Psoas muscle (tissue), 8 donors: ENCODE measurements around the gene UBE2D2. TPM values are rescaled to one million over a fixed set of nuclear protein-coding genes. Genes with fewer than 3 reads are reported as not detected.
"Not testable (repeated sequence)": the region's sequence is repeated elsewhere in the genome, so short reads cannot be mapped to it uniquely, and the experiment has no call there.

Experiments
- ATAC-seq, 4 donors: fragments of 200-7000 bp; cut with Tn5 transposase; one replicate each; pipeline ENCODE4 v1.9.1; 2020; ENCODE audit warnings: moderate library complexity in 3 of 4, mild to moderate bottlenecking in 2 of 4
- DNase-seq, 2 donors: peaks; one replicate each; pipeline ENCODE4 v3.0.0-alpha.2; 2020
- H3K27ac ChIP-seq: fragments of 200-600 bp; one replicate; pipeline ENCODE4 v1.8.0; 2022
- H3K27me3 ChIP-seq, 3 donors: fragments of 200-600 bp in 1 of 3; one replicate each; pipeline versions ENCODE4 v1.6.1 to v1.8.0; 2013 to 2022; ENCODE audit warnings: low read length in 2 of 3, mild to moderate bottlenecking in 2 of 3, moderate library complexity in 1 of 3; ENCODE audit not compliant: insufficient read depth in 3 of 3
- H3K36me3 ChIP-seq, 2 donors: fragments of 200-600 bp in 1 of 2; one replicate each; pipeline versions ENCODE4 v1.6.1 to v1.8.0; 2013 to 2022; ENCODE audit warnings: low read depth in 1 of 2, mild to moderate bottlenecking in 1 of 2, moderate library complexity in 1 of 2; ENCODE audit not compliant: insufficient read depth in 1 of 2
- H3K4me1 ChIP-seq: fragments of 200-600 bp; one replicate; pipeline ENCODE4 v1.8.0; 2022
- H3K4me3 ChIP-seq: fragments of 200-600 bp; one replicate; pipeline ENCODE4 v1.8.0; 2022; ENCODE audit warnings: mild to moderate bottlenecking
- H3K9me3 ChIP-seq: fragments of 200-600 bp; one replicate; pipeline ENCODE4 v1.8.0; 2022
- WGBS, 3 donors: extraction: QIAGEN DNeasy Blood & Tissue Kit; methylation state at CpG; one replicate each; pipeline versions ENCODE4 v1.1.6 to v1.1.7; 2013; 5-methylcytosine and 5-hydroxymethylcytosine counted together
- intact Hi-C, 2 donors: fragments of 100-400 bp; cut with DNase I; formaldehyde crosslinking; loops; one replicate each; pipeline versions ENCODE4 v1.11.0 to v1.14.2; 2022
- polyA plus RNA-seq, 3 donors: library from polyadenylated mRNA; stranded (reverse); fragments of 200-250 nt; gene quantifications; one replicate each; pipeline ENCODE4 v1.2.3, GENCODE V29; 2013
- total RNA-seq, 4 donors: library from RNA; stranded (reverse); fragmentation: NEBNext Ultra II Directional in 2 of 4; extraction: Animal tissue kit (Norgen Biotek cat#: 25700) in 2 of 4; gene quantifications; one replicate each; pipeline versions ENCODE4 v1.2.1 to v1.2.4, GENCODE V29; 2021 to 2023
- TF ChIP-seq, protein P1 (sequence below): fragments of 200-600 bp; IDR thresholded peaks from one replicate; pipeline ENCODE4 v1.8.0; 2022; ENCODE audit warnings: antibody characterized with exemption
- donor health status: healthy with polysubstance abuse.
- donor health status: DM: no; HTN: no; CAD: no; lungs with moderate emphysema.
- donor health status: Bipolar disorder and iron deficiency.
- donor health status: healthy.
- donor health status: DM: yes; HTN: yes; CAD: no.
- donor health status: DM: no; HTN: no; CAD: no.
- donor health status: DM: no; HTN: no; CAD: no.
- donor health status: DM: yes; HTN: yes; CAD: no.

Gene UBE2D2
- total and polyA plus RNA-seq, 7 donors, result 107 to 243 (median 163) TPM

DNA sequence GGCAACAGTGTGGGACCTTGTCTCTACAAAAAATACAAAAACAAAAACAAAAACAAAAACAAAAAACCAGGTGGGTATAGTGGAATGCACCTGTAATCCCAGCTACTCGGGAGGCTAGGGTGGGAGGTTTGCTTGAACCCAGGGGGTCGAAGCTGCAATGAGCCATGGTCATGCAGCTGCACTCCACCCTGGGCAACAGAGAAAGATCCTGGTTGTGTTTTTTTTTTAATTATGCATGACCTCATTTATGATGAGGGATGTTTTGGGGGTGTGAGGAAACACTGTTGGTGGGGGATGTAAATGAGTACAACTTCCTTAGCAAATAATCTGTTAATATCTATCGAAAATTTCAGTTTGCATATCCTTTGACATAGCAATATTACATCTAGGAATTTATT, 29.4 kb upstream of the UBE2D2 start:
- TF ChIP-seq, protein P1, sequence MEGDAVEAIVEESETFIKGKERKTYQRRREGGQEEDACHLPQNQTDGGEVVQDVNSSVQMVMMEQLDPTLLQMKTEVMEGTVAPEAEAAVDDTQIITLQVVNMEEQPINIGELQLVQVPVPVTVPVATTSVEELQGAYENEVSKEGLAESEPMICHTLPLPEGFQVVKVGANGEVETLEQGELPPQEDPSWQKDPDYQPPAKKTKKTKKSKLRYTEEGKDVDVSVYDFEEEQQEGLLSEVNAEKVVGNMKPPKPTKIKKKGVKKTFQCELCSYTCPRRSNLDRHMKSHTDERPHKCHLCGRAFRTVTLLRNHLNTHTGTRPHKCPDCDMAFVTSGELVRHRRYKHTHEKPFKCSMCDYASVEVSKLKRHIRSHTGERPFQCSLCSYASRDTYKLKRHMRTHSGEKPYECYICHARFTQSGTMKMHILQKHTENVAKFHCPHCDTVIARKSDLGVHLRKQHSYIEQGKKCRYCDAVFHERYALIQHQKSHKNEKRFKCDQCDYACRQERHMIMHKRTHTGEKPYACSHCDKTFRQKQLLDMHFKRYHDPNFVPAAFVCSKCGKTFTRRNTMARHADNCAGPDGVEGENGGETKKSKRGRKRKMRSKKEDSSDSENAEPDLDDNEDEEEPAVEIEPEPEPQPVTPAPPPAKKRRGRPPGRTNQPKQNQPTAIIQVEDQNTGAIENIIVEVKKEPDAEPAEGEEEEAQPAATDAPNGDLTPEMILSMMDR, result no peak
- WGBS, 3 donors, result 89 to 93% (median 89%) methylated on average over 3 of the region's 3 CpGs
- no peak for ATAC-seq

DNA sequence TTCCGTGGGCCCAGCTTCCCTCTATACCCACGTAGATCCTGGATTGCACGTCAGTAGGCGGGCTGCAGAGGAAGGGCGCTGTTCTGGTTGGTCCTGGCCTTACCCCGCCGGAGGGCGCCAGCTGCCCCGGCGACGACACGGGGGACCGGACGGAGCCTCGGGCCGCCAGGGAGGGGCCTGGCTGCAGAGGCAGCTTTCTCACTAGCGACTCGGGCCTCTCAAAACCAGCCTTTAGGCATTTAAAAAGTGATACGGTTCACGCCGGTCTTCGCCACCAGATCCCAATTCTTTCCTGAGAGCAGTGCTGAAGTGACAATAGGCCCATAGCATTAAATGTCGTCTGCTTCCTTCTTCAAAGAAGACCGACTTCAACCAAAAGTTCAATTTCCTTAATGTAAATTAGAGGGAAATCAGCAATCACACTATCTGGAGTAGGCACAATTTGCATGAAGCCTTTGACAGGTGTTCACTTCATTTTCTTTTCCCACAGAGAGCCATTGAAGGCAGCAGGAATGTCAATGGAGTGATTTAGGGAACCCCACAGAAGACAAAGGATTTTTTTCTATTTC, 17.6 kb upstream of the UBE2D2 start:
- no peaks in the 10 kb centered on the region for H3K27me3 ChIP-seq
- intact Hi-C loops, result no loop called here
- no peaks in the 10 kb centered on the region for H3K9me3 ChIP-seq
- no peaks in the 10 kb centered on the region for H3K36me3 ChIP-seq
- H3K4me1 ChIP-seq, result no peaks in the 10 kb centered on the region
- peak overlapping the region; percentile 54 for H3K4me3 ChIP-seq
- peak overlapping the region; percentile 27 for H3K27ac ChIP-seq
- DNase-seq, result peak; percentile 55 to 78
- TF ChIP-seq, protein P1, result peak; percentile 16
- WGBS, 3 donors, result 12 to 23% (median 16%) methylated on average over 24 of the region's 24 CpGs
- peak; percentile 76 to 98 (median 95) for ATAC-seq

More for the DNA sequence above, 29.4 kb upstream of the UBE2D2 start:
- no peaks in the 10 kb centered on the region for H3K4me1 ChIP-seq
- DNase-seq, result no peak
- H3K27me3 ChIP-seq, result no peaks in the 10 kb centered on the region
- no peaks in the 10 kb centered on the region for H3K9me3 ChIP-seq
- intact Hi-C loops, result no loop called here
- H3K4me3 ChIP-seq, result no peak overlapping the region
- H3K36me3 ChIP-seq, result no peaks in the 10 kb centered on the region
- H3K27ac ChIP-seq, result no peak overlapping the region

DNA sequence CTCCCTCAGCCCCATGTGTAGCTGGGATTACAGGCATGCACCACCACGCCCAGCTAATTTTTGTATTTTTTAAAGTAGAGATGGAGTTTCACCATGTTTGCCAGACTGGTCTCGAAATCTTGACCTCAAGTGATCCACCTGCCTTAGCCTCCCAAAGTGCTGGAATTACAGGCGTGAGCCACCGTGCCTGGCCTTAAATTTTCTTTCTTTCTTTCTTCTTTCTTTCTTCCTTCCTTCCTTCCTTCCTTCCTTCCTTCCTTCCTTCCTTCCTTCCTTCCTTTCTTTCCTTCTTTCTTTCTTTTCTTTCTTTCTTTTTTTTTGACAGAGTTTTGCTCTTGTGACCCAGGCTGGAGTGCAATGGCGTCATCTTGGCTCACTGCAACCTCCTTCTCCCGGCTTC, 14.5 kb upstream of the UBE2D2 start:
- H3K36me3 ChIP-seq, H3K4me1 ChIP-seq, ATAC-seq, intact Hi-C loops, H3K27ac ChIP-seq, H3K27me3 ChIP-seq, DNase-seq, H3K9me3 ChIP-seq, H3K4me3 ChIP-seq: not testable (repeated sequence)
- 80 to 83% (median 83%) methylated on average over 6 of the region's 6 CpGs for WGBS, 3 donors

DNA sequence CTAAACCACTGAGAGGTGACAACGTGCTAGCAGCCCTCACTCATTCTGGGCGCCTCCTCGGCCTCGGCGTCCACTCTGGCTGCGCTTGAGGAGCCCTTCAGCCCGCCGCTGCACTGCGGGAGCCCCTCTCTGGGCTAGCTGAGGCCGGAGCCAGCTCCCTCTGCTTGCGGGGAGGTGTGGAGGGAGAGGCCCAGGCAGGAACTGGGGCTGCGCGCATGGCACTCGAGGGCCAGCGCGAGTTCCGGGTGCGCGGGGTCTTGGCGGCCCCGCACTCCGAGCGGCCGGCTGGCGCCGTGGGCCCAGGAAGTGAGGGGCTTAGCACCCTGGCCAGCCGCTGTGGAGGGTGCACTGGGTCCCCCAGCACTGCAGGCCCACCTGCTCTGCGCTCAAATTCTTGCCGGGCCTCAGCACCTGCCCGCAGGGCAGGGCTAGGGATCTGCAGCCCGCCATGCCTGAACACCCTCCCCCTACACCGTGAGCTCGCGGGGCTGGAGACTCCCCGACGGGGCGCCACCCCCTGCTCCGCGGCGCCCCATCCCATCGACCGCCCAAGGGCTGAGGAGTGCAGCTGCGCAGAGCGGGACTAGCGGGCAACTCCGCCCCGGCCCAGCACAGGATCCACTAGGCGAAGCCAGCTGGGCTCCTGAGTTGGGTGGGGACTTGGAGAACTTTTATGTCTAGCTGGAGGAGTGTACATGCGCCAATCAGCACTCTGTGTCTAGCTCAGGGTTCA, 11.8 kb upstream of the UBE2D2 start:
- TF ChIP-seq, protein P1, result no peak
- H3K36me3 ChIP-seq, result no peaks in the 10 kb centered on the region
- H3K4me3 ChIP-seq, result no peak overlapping the region
- no peak overlapping the region for H3K27ac ChIP-seq
- ATAC-seq (no peak), DNase-seq (no peak)
- H3K9me3 ChIP-seq, result no peaks in the 10 kb centered on the region
- intact Hi-C loops, result no loop called here
- H3K4me1 ChIP-seq, result no peaks in the 10 kb centered on the region
- WGBS, 3 donors, result 96 to 99% (median 97%) methylated on average over 40 to 49 of the region's 49 CpGs
- no peaks in the 10 kb centered on the region for H3K27me3 ChIP-seq

DNA sequence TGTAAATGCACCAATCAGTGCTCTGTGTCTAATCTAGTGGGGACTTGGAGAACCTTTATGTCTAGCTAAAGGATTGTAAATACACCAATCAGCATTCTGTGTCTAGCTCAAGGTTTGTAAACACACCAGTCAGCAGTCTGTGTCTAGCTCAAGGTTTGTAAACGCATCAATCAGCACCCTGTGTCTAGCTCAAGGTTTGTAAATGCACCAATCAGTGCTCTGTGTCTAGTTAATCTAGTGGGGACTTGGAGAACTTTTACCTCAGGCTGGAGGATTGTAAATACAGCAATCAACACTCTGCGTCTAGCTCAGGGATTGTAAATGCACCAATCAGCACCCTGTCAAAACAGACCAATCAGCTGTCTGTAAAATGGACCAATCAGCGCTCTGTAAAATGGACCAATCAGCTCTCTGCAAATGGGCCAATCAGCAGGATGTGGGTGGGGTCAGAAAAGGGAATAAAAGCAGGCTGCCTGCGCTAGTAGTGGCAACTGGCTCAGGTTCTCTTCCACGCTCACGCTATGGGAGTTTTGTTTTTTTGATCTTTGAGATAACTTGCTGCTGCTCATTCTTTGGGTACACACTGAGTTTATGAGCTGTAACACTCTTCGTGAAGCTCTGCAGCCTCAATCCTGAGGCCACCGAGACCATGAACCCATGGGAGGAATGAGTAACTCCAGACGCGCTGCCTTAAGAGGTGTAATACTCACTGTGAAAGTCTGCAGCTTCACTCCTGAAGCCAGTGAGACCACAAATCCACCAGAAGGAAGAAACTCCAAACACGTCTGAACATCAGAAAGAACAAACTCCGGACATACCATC, 10.9 kb upstream of the UBE2D2 start:
- DNase-seq, ATAC-seq, H3K36me3 ChIP-seq, H3K27me3 ChIP-seq, H3K4me3 ChIP-seq, H3K27ac ChIP-seq, H3K4me1 ChIP-seq, H3K9me3 ChIP-seq, intact Hi-C loops: not testable (repeated sequence)
- 86 to 87% (median 87%) methylated on average over 12 of the region's 12 CpGs for WGBS, 3 donors
